HepG2 (cell line): ENCODE data around the gene TIMP4. TPM values are rescaled to one million over a fixed set of nuclear protein-coding genes. Genes with fewer than 3 reads are reported as not detected.

Experiments used
- ATAC-seq: fragments of 200-7000 bp; cut with Tn5 transposase; 3 replicates; pipeline ENCODE4 v1.9.1; 2020; ENCODE audit warnings: mild to moderate bottlenecking, moderate library complexity
- BruUV-seq: library from RNA; stranded (reverse); fragments of 400-500 nt; replicated peaks from 2 replicates; lab custom pipeline; 2021; lab: Mats Ljungman, UMichigan
- CTCF ChIA-PET: fragments of 300-600 bp; formaldehyde crosslinking; extraction: SDS; loops from one replicate; lab custom pipeline; 2021; ENCODE audit warnings: low total read pairs, inconsistent platforms, low intra/inter-chr PET ratio; lab: Yijun Ruan, JAX
- POLR2A ChIA-PET: fragments of 350-600 bp; sonication (Branson Sonifier 250); formaldehyde crosslinking; loops from one replicate; lab custom pipeline; 2020; ENCODE audit warnings: antibody characterized with exemption, inconsistent platforms; lab: Yijun Ruan, JAX
- DNase-seq: peaks from one replicate; pipeline ENCODE4 v3.0.0-alpha.2; 2015; ENCODE audit warnings: low spot score
- FAIRE-seq: peaks from 3 replicates; lab custom pipeline; 2011; peaks lifted over from hg19 to GRCh38; lab: Jason Lieb, UNC
- H2AFZ ChIP-seq: one replicate; pipeline ENCODE4 v1.6.1; 2011; ENCODE audit warnings: low read length, inconsistent platforms
- H3K27ac ChIP-seq: fragments of 300-600 bp; 3 replicates; pipeline ENCODE4 v1.8.0; 2011; ENCODE audit warnings: mixed run types, mild to moderate bottlenecking, mixed read lengths, low read length, inconsistent platforms; ENCODE audit not compliant: insufficient read depth; ENCODE audit errors: extremely low read length
- H3K27me3 ChIP-seq, 2 experiments: fragments of 200-600 bp in 1 of 2; 2 replicates in 1 of 2; 3 replicates in 1 of 2; pipeline versions ENCODE4 v1.6.0 to v1.8.0; 2011; ENCODE audit warnings: low read length in 2 of 2, mild to moderate bottlenecking in 2 of 2, moderate library complexity in 2 of 2, inconsistent platforms in 1 of 2; ENCODE audit not compliant: insufficient read depth in 2 of 2, control insufficient read depth in 1 of 2
- H3K36me3 ChIP-seq, 2 experiments: fragments of 200-600 bp in 1 of 2; replicated peaks in 1 of 2; 2 replicates in 1 of 2; 3 replicates in 1 of 2; pipeline versions ENCODE4 v1.5.1 to v1.8.0; 2011; ENCODE audit warnings: low read length in 2 of 2, inconsistent platforms in 1 of 2; ENCODE audit not compliant: insufficient read depth in 2 of 2, control insufficient read depth in 1 of 2
- H3K4me1 ChIP-seq: 2 replicates; pipeline ENCODE4 v1.5.1; 2012; ENCODE audit warnings: low read length, inconsistent platforms; ENCODE audit not compliant: insufficient read depth
- H3K4me2 ChIP-seq: 2 replicates; pipeline ENCODE4 v1.6.0; 2011; ENCODE audit warnings: low read depth, low read length, inconsistent platforms
- H3K4me3 ChIP-seq, 3 experiments: fragments of 200-600 bp in 1 of 3; sonication (generic), shearing (Covaris generic) in 1 of 3; replicated peaks in 1 of 3; 2 replicates each; pipeline ENCODE4 v1.5.1; 2011 to 2016; ENCODE audit warnings: low read length in 3 of 3, inconsistent platforms in 2 of 3, low read depth in 2 of 3, mild to moderate bottlenecking in 2 of 3, control low read depth in 1 of 3, mixed read lengths in 1 of 3; ENCODE audit not compliant: insufficient read depth in 1 of 3
- H3K79me2 ChIP-seq: one replicate; pipeline ENCODE4 v1.6.1; 2011; ENCODE audit warnings: low read length, inconsistent platforms; ENCODE audit not compliant: insufficient read depth
- H3K9ac ChIP-seq: 2 replicates; pipeline ENCODE4 v1.6.0; 2011; ENCODE audit warnings: mild to moderate bottlenecking, low read depth, low read length, inconsistent platforms; ENCODE audit not compliant: insufficient read depth
- H3K9me3 ChIP-seq: 2 replicates; pipeline ENCODE4 v1.5.1; 2012; ENCODE audit warnings: mild to moderate bottlenecking, low read length
- H4K20me1 ChIP-seq: 2 replicates; pipeline ENCODE4 v1.6.0; 2011; ENCODE audit warnings: inconsistent platforms, mild to moderate bottlenecking, low read length, moderate library complexity; ENCODE audit not compliant: insufficient read depth
- CBX1 ChIP-seq: IDR thresholded peaks from one replicate; pipeline ENCODE4 v1.6.1; 2016; ENCODE audit warnings: antibody characterized with exemption, low read depth
- CENPT ChIP-seq: sonication (generic); formaldehyde crosslinking; IDR thresholded peaks from 2 replicates; pipeline ENCODE4 v1.8.0; 2022; ENCODE audit warnings: low read depth, mild to moderate bottlenecking, moderate library complexity, missing genetic modification reagents
- HIC2 ChIP-seq: sonication (generic); formaldehyde crosslinking; IDR thresholded peaks from 2 replicates; pipeline ENCODE4 v1.9.0; 2022; ENCODE audit warnings: low read depth, missing genetic modification reagents
- NFKBIZ ChIP-seq: IDR thresholded peaks from 2 replicates; pipeline ENCODE4 v1.6.1; 2018; ENCODE audit warnings: missing genetic modification reagents, missing compliant biosample characterization
- NR2F1 ChIP-seq, 2 experiments: fragments of 450-650 bp in 1 of 2; formaldehyde crosslinking in 1 of 2; IDR thresholded peaks; 2 replicates each; pipeline versions ENCODE4 v1.5.0 to v1.6.1; 2016 to 2020; ENCODE audit warnings: mild to moderate bottlenecking in 1 of 2, missing compliant biosample characterization in 1 of 2, missing genetic modification reagents in 1 of 2, moderate library complexity in 1 of 2
- PITX1 ChIP-seq: sonication (generic); formaldehyde crosslinking; IDR thresholded peaks from 2 replicates; pipeline ENCODE4 v1.5.1; 2020; ENCODE audit warnings: mild to moderate bottlenecking, missing genetic modification reagents
- PREB ChIP-seq: sonication (generic); formaldehyde crosslinking; IDR thresholded peaks from 2 replicates; pipeline ENCODE4 v1.4.0; 2020; ENCODE audit warnings: missing genetic modification reagents
- RERE ChIP-seq: IDR thresholded peaks from 2 replicates; pipeline ENCODE4 v1.6.1; 2016; ENCODE audit warnings: low read depth, missing genetic modification reagents, missing compliant biosample characterization
- SMYD3 ChIP-seq: sonication (generic); formaldehyde crosslinking; IDR thresholded peaks from 2 replicates; pipeline ENCODE4 v1.8.1; 2023; ENCODE audit warnings: mild to moderate bottlenecking, missing genetic modification reagents
- ZFP82 ChIP-seq: sonication (generic); formaldehyde crosslinking; IDR thresholded peaks from 2 replicates; pipeline ENCODE4 v1.5.1; 2020; ENCODE audit warnings: mild to moderate bottlenecking, missing genetic modification reagents, borderline replicate concordance
- ZNF776 ChIP-seq: sonication (generic); formaldehyde crosslinking; IDR thresholded peaks from 2 replicates; pipeline ENCODE4 v1.4.0; 2020; ENCODE audit warnings: mild to moderate bottlenecking, missing genetic modification reagents
- ZNF792 ChIP-seq: IDR thresholded peaks from 2 replicates; pipeline ENCODE4 v1.6.1; 2016
- ZNF841 ChIP-seq: sonication (generic); formaldehyde crosslinking; IDR thresholded peaks from 2 replicates; pipeline ENCODE4 v1.8.1; 2023; ENCODE audit warnings: missing genetic modification reagents, borderline replicate concordance
- ZSCAN31 ChIP-seq: sonication (generic); formaldehyde crosslinking; IDR thresholded peaks from 2 replicates; pipeline ENCODE4 v1.5.0; 2020; ENCODE audit warnings: low read depth, mild to moderate bottlenecking, missing genetic modification reagents
- WGBS: methylation state at CpG from one replicate; pipeline ENCODE4 v1.1.6; 2017; ENCODE audit warnings: low lambda C conversion rate; 5-methylcytosine and 5-hydroxymethylcytosine counted together
- in situ Hi-C: cut with HindIII; loops from 2 replicates; pipeline ENCODE4 v1.10.0; 2017; ENCODE audit warnings: low pct_unique_long_range_greater_than_20kb; ENCODE audit not compliant: extremely low pct_ligation_motif_present
- intact Hi-C: fragments of 100-400 bp; cut with micrococcal nuclease; formaldehyde crosslinking; loops from one replicate; pipeline ENCODE4 v1.10.0; 2022; ENCODE audit not compliant: unreplicated experiment
- polyA plus RNA-seq, 8 experiments: library from polyadenylated mRNA; depleted of rRNA in 3 of 8; stranded (reverse) in 7 of 8; unstranded in 1 of 8; fragments of >200 nt; fragmentation: Illumina TruSeq in 4 of 8; extraction: Trizol in 4 of 8; gene quantifications; 2 replicates each; pipeline versions ENCODE4 v1.2.1 to v1.2.3, GENCODE V29; 2011 to 2016; ENCODE audit warnings: low read depth in 4 of 8, missing spikeins in 1 of 8, mixed read lengths in 1 of 8; ENCODE audit not compliant: insufficient read depth in 1 of 8
- total RNA-seq, 5 experiments: library from RNA; depleted of rRNA; stranded (reverse); fragments of >200 nt; fragmentation: Illumina TruSeq; extraction: Trizol; gene quantifications; 2 replicates each; pipeline ENCODE4 v1.2.3, GENCODE V29; 2016; ENCODE audit warnings: low read depth in 1 of 5

TIMP4 gene
- total and polyA plus RNA-seq, 2 of the 13 experiments (the other 11 are each of a cell fraction or from before 2014, with no cell fraction given): 0.05 to 0.07 TPM

DNA sequence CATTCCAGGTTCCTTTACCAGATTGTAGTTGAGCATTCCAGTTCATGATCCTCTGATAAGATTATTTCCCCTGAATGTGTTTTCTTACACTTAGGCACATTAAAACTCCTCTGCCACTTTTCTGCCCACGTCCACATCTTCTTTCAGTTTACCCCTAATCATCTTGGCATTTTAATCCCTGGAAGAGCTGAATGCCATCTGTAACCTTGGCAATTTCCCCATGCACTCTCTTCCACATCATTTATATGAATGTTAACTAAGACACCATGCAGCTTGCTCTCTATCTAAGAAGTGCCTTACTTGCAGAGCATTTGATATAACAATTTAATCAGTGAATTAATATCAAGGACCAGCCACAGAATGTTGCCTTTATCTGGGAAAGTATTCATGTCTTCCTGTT lies 25.8 kb downstream of the TIMP4 start (continued):
- TF ChIP-seq ZFP82 (CRISPR knock-in tag): no peak

- DNase-seq (no peak), ATAC-seq (no peak), FAIRE-seq (no peak)
- Histone ChIP-seq H3K4me2 (no peak overlapping the region), H3K79me2 (no peaks in the 10 kb centered on the region), H3K27me3 (no peaks in the 10 kb centered on the region), H4K20me1 (no peaks in the 10 kb centered on the region), H3K9ac (no peak overlapping the region), H3K27ac (no peak overlapping the region), H3K4me3 (no peak overlapping the region), H3K4me1 (no peaks in the 10 kb centered on the region), H3K36me3 (no peaks in the 10 kb centered on the region), H3K9me3 (no peaks in the 10 kb centered on the region), H2AFZ (no peak overlapping the region)
- ChIA-PET CTCF (no interaction called here), POLR2A (no interaction called here)
- BruUV-seq: no TSS peak
- in situ Hi-C loops (no loop called here), intact Hi-C loops (no loop called here)
- TF ChIP-seq ZNF776 (CRISPR knock-in tag): no peak
- TF ChIP-seq ZNF792 (CRISPR knock-in tag): no peak
- TF ChIP-seq CBX1: no peak
- TF ChIP-seq NFKBIZ (CRISPR knock-in tag): no peak
- TF ChIP-seq CENPT (CRISPR knock-in tag): no peak
- no peak for TF ChIP-seq PITX1
- no peak for TF ChIP-seq RERE (CRISPR knock-in tag)
- TF ChIP-seq ZSCAN31 (CRISPR knock-in tag): no peak
- TF ChIP-seq NR2F1 (CRISPR knock-in tag; IDR thresholded peaks at IDR 0.05): no peak
- TF ChIP-seq ZNF841 (CRISPR knock-in tag): no peak
- no peak for TF ChIP-seq SMYD3 (CRISPR knock-in tag)
- no peak for TF ChIP-seq PREB
- no peak for TF ChIP-seq HIC2 (CRISPR knock-in tag)
- 20% methylated on average over 3 of the region's 3 CpGs for WGBS
Measured at GRCh38 chr3:12131351-12132090, 27.2 kb downstream of the TIMP4 start.
